GM18499 (cell line): ENCODE measurements around the gene AURKAIP1.
"Not testable (repeated sequence)": the region's sequence is repeated elsewhere in the genome, so short reads cannot be mapped to it uniquely, and the experiment has no call there.

Experiments used
- ATAC-seq: cut with Tn5 transposase; IDR thresholded peaks from one replicate; pipeline ENCODE4 v1.9.1; 2021; ENCODE audit warnings: moderate number of reproducible peaks; ENCODE audit not compliant: insufficient read depth, unreplicated experiment

Gene AURKAIP1

DNA sequence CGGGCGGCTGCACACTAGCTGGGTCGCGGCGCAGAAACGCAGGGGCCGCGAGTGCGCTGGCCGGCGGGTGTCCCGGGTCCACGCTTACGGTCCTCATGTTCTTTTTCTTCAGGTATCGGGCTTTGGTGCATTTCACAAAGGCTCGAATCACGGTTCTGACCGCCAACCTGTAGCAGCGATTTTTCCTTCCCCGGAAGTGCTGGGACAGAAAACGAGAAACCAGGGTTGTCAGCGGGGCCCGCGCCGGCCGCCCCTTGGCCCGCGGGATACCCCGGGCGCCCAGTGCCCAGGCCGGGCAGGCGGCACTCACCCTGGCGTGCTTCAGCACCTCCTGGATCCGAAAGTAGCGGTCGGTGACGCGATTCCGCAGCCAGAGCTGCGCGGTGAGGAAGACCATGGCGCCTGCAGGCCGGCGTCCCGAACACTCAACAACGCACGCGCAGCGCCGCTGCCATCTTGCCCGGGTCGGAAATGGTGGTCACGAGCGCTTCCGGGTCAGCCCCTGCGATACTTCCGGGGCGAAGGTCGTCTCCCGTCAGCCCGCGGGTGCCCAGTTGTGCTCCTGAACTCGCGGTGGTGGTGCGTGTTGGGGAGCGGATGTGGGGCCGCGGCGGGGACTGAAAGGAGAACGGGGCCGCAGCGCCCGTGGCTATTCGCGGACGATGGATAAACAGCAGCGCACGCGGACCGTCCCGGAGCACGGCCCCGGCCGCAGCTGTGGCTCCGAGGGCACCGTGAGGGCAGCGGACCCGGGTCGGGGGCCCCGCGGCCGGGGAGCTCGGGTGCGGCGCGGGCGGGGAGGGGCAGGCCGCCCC is 32.0 kb upstream of the AURKAIP1 start, which contains the start of gene MRPL20:
TSS of gene MRPL20 (minus strand) at position 473 of the 815 bp plus-strand sequence. CDS start at position 397, 76 bp downstream.
- ATAC-seq: peak; percentile 85

DNA sequence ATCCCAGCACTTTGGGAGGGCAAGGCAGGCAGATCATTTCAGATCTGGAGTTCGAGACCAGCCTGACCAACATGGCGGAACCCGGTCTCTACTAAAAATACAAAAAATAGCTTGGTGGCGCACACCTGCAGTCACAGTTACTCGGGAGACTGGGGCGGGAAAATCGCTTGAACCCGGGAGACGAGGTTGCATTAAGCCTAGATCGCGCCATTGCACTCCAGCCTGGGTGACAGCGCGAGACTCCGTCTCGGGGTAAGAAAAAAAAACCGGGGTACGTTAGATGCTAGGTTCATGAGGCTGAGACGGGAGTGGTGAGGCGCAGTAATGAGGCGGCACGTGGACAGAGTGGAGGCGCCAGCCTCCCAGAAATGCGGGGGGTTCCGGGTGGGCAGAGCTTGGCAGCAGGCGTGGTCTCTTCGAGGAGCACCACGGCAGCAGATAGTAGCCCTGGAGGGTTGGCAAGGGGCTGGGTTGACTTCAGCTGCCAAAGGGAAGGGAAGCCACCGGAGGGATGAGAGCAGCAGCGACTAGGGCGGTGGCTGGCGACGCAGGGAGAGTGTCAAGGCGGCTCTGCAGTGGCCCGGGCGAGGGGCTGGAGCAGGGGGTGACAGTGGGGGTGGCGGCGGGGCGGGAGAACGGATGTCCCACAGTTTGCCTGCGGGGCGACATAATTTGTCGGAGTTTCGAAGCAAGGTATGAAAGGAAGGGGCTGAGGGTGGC is 31.3 kb upstream of the AURKAIP1 start:
- ATAC-seq: no peak

DNA sequence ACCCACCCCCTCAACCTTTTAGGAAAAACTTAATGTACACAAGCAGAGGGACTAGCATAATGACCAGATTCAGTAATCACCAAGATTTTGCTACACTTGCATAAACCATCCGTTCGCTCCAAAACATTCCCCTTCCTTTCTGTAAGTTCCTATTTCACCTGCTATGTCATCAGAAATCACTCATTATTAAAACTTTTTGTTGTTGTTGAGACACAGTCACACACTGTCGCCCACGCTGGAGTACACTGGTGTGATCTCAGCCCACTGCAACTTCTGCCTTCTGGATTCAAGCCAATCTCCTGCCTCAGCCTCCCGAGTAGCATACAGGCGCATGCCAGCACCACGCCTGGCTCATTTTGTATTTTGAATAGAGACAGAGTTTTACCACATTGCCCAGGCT is 28.6 kb upstream of the AURKAIP1 start:
- ATAC-seq: no peak

DNA sequence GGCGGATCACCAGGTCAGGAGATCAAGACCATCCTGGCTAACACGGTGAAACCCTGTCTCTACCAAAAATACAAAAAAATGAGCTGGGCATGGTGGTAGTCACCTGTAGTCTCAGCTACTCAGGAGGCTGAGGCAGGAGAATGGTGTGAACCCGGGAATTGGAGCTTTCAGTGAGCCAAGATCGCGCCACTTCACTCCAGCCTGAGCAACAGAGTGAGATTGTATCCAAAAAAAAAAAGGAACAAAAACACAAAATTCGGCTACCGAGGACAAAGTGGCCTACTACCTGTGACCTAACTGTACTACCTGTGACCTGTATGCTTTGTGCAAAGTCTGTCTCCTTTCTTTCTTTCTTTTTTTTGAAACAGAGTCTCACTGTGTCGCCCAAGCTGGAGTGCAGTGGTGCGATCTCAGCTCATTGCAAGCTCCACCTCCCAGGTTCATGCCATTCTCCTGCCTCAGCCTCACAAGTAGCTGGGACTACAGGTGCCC is 27.9 kb upstream of the AURKAIP1 start:
- ATAC-seq: not testable (repeated sequence)

DNA sequence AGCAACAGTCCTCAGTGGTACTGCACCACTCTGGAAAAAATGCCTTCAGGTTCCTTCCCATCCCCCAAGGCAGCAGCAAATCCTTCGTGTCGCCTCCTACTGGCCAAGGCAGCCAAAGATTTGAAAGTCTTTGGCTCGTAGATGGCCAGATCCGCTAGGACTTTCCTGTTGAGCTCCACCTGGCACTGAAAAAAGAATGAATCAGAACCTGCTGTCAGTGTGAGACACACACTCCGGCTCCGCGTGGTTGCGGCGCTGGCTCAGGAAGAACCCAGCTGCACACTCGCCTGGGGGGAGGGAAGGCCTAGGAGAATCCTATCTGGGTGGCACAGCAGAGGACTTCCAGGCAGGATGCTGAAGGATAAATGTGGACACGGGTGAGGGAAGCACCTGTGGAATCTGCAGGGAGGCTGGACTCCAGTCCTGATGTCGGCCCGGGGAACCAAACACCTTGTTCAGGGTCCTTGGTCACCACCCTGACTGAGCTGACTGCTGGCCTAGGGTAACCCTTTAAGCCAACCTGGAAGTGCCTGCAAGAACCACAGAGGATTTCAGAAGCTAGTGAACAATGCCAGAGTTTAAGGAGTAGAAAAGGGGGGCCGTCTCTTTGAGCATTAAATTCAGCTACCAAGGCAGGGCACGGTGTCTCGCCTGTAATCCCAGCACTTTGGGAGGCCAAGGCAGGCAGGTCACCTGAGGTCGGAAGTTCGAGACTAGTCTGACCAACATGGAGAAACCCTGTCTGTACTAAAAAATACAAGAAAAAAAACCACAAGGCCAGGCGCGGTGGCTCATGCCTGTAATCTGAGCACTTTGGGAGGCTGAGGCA is 27.3 kb upstream of the AURKAIP1 start:
- ATAC-seq: no peak

DNA sequence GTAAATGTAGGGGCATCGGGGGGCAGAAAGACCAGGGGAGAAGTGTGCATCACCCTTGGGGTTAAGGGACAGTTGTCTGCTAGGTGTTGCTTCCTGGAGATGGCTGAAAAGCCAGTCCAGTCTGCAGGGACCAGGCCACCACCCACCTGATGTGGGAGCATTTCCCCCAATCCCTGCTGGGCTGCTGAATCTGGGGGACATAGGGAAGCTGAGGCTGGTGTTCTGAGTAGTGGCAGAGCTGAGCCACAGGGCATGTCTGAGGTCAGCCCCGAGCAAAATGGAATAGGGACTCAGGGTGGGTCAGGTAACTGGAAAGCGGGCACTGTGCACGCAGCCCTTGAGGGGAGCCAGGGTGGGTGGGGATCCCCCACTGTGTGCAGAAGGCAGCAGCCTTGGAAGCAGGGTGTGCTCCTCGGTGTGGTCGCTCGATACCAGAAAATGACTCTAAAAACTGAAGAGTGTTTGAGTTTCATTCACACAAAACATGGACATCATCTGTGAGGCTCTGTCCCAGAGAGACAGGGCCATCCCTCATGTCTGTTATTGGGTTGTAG is 26.5 kb upstream of the AURKAIP1 start:
- ATAC-seq: no peak

DNA sequence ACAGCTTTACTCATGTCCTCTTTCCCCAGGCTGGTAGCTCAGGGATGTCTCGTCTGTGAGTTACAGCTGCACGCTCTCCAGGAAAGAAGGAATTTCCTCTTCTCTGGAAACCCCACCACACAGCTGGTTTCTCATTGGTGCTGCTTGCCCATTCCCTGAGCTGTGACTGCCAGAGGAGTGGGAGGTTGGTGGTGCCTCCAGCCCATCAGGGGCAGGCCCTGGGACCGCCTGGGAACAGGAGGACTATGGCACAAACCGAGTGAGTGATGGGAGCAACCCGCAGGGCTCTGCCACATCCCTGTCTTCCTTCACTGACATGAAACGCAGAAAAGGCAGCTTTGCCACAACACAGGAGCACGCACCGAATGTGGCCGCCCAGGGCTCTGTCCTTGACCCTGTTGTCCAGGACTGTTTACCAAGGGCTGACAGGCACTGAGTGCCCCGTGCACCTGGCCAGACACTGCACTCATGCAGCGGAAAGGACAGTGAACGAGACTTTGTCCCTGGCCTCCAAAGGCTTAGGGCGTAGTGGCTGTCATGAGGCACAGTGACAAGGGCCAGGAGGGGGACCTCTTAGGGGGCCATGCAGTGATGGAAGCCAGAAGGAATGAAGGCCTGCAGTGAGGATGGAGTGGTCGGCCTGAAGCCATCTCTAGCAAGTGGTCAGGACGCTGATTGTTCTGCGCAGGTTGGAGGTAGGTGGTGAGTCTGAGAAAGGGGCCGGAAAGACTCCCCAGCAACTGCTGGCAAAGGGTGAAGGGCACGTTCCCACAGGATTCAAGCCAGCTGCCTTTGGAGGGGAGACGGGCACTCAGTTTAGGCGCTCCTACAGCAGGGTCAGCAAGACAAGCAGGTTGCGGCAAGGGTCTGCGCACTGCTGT is 25.8 kb upstream of the AURKAIP1 start:
- ATAC-seq: no peak

DNA sequence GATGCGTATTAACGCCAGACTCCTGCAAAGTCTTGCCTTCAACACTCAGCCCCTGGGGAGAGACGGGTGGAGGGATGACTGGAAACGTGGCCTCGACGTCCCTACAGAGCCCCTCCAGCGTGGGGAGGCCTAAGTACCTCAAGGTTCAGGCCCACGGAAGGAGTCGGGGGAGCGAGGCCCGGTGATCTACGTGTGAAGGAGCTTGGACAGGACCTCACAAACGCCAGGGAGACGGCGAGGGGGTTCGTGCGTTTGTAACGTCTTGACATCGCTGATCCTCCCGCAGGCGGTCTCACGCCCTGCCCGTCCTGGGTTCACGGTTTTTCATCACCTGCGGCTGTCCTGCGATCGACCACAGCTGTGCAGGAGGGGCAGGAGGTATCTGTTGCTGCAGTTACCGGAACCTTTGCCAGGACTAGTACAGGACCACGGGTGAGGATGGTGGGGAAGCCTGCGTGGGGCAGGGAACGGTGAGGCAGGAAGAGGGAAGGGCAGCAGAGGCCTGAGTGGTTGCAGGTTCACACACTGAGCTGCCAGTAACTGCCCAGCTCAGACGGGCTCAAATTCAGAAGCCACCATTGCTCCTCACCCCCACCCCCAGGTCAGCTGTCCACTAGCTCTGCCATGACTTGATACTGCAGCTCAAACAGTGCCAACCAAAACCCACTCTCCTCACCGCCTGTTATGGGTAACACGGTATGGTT is 25.0 kb upstream of the AURKAIP1 start:
- no peak for ATAC-seq

DNA sequence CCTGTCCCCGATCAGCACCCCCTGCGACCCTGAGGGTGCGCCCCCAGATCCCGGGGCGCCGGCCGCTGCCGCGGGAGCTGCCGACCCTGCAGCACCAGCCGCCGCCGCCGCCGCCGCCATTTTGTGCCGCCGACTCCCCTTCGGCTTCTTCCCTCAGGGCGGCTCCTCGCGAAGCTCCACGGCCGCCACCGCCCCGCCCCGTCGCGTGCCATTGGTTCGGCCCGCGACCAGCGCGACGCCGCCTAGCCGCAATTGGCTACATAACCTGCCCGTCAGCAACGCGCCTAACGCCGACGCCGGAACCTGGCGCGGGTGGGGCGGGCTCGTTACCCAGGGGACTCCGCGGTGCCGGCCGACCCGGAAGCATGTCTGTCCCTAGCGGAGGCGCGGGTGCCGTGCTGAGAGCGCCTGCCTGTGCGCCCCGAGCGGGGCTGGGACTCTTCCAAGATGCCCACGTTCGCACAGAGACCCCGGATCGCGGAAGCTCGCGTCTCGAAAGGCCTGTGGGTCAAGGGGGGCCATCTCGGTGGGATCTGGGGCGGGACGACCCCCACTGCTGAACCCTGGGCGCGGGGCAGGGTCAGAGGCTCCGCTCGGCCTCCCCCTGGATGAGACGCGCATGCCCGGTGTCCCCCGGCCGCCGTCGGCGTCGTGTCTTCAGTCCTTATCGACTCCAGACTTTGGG is 24.3 kb upstream of the AURKAIP1 start, which contains the start of gene CCNL2:
TSS of gene CCNL2 (minus strand) at position 149 of the 685 bp plus-strand sequence. CDS start at position 120, 29 bp downstream.
- peak; percentile 65 for ATAC-seq

DNA sequence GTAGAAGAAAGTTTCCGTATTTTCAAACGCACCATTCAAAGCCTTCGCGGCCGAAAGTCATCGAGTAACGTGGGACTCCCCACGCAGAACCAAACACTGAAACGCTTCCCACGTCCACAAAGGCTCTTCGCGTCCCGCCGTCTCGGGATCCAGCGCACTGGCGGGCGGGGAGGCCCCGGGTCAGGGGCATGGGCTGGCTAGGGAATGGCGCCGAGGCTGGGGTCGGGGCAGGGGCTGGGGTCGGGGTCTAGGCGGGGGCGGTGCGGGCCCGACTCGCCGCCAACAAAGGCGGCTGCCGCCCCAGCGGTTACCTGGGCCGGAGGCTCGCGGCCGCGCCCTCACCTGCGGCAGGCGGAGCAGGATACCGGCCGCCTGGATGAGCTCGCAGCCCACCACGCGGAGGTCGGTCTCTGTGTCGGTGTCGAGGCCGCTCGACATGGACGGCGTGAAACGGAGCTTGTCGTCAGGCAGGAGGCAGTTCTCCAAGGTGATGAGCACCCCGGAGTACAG is 23.7 kb upstream of the AURKAIP1 start:
- no peak for ATAC-seq

DNA sequence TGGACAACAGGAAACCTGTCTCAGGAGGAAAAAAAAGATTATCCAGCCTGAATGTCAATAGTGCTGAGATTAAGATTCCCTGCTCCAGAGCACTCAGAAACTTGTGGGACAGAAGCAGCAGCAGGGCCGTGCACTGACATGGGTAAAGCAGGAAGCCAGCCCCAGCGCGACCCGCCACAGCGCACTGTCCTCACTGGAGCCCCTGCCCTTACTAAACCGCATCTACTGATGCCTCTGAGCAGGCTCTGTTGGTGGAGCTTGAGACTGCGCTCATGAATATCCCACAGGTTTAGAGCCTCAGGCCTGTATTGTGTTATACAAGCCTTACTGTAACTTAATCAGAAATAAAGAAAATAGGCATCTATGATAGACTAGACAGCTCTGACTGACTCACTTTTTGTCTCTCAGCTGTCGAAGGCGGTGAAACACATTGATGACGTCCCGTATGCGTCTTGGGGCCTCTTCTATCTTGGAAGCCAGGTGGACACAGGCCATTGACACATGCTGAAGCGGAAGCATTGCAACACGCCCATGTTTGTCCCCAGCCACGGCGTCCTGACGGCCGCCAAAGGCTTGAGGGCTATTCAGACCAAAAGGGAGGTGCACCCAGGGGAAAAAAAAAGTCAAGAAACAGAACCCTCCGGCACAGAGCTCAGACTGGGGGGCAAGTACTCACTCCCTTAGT is 23.0 kb upstream of the AURKAIP1 start:
- no peak for ATAC-seq

DNA sequence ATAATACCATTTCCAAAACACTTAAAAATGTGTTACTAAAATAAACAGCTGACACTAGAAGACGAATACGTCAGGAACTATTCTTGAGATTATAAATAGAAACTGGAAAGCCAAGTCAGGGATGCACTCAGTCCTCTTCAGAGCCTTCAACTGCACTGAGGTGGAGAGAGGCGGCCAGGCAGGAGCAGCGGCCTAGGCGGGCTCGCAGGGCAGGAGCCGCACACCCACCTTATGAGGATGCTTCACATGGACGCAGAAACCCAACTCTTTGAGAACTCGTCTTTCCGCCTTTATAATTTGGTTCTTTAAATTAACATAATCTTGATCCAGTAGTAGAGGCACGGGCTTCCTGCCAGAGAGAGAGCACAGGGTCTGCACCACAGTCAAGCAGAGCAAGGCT is 20.2 kb upstream of the AURKAIP1 start:
- no peak for ATAC-seq

DNA sequence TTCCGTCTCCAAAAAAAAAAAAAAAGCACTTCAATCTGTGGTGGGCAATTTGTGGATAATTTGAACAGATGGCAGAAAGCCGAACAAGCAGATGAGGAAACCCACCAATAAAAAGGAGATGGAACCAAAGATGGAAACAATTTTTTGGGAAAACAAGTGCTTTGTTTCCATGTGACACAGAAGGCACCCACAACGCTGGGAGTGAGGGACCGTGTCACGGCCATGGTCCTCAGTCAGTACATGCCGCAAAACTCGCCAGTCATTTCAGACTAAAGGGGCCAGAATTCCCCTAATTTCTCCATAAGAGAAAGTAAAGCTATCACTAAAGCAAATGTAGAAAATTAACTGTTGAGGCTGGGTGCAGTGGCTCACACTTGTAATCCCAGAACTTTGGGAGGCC is 19.1 kb upstream of the AURKAIP1 start:
- ATAC-seq: no peak

DNA sequence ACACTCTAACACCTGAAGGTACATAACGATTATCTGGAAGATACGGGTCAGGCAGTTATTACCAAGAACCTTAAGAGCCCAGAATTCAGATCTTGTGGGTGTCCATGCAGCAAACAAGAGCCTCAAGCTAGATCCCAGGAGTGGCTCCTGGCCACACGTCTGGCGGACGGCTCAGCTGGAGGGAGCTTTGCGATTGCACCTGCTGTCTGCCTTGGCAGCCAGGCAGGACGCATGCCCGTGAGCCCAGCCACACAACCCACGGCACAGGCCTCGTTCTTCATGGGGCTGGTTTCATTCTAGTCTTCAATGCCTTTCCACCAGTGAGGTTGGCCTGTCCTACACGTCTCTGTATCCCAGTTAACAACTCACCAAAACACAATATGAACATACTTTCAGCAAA is 18.4 kb upstream of the AURKAIP1 start:
- ATAC-seq: no peak

DNA sequence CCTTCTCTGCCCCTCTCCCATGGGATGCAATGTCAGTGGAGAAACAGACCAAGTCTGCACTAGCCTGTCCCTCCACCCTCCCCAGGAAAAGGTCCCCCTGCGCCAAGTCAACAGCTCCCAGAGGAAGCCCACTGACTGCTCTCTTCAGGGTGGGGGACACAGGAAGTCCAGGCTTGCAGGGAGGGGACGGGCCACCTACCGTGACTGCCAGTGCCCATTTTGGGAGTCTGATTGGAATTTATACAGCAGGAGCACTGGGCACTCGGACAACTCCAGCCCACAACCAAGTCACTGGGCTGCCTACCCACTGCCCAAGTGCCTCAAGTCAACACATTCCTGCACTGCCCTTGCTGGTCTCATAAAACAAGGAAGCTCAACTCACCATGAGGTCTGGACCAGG is 18.0 kb upstream of the AURKAIP1 start:
- ATAC-seq: no peak

DNA sequence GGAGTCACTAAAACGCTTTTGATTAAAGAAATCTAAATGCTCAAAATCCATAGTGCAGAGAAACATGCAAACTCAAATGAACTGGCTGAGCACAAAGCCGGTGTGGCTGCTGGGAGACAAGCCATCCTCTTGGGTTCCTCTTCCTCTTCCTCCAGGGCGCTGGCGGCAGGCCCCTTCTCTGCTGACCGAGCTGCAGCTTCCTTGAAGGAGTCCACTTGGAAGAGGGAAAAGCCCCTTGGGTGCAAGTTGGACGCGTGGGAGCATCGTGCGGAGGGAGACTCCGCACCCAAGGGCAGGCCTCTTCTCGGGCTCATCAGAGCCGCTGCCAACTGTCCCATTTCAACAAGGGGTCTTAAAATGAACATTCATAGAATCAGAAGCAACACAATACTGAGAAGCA is 16.2 kb upstream of the AURKAIP1 start:
- no peak for ATAC-seq

DNA sequence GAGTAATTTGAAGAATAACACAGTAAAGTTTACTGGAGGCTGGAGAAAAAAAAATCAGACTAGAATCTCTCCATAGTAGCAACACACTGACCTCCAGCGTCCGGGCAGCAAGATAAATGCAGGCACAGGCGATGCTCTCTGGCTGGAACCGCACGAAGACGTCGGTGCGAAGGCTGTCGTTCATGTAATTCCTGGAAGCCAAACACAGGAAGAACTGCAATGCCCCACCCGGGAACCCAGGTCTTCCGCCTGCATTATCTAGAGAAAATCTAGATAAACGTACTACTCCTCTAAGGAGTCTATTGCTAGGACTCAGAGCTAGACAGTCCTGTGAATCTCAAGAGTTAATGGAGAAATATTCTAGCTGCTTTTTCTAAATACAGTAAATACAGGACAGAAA is 15.7 kb upstream of the AURKAIP1 start:
- no peak for ATAC-seq
